Progenitor cell of endocrine pancreas (in vitro differentiated cells): ENCODE data around the gene SLK. TPM values are rescaled to one million over a fixed set of nuclear protein-coding genes. Genes with fewer than 3 reads are reported as not detected.
A peak's percentile ranks its signal among the peaks of the same experiment; 100 is the strongest.

Experiments used
- DNase-seq: peaks from one replicate; pipeline ENCODE4 v3.0.0; 2021; ENCODE audit warnings: low spot score; ENCODE audit not compliant: unreplicated experiment
- H3K27ac Mint-ChIP-seq: 2 replicates; pipeline ENCODE4 v1.8.0; 2021; ENCODE audit warnings: mild to moderate bottlenecking, moderate library complexity, mixed read lengths
- H3K27me3 Mint-ChIP-seq: 2 replicates; pipeline ENCODE4 v1.8.0; 2021; ENCODE audit warnings: mixed read lengths
- H3K36me3 Mint-ChIP-seq: 2 replicates; pipeline ENCODE4 v1.8.0; 2022; ENCODE audit warnings: mixed read lengths; ENCODE audit not compliant: insufficient read depth
- H3K4me1 Mint-ChIP-seq: 2 replicates; pipeline ENCODE4 v1.8.0; 2021; ENCODE audit warnings: low read depth, mixed read lengths
- H3K4me3 Mint-ChIP-seq: 2 replicates; pipeline ENCODE4 v1.8.0; 2021; ENCODE audit warnings: low read depth, mild to moderate bottlenecking, moderate library complexity, mixed read lengths
- H3K9me3 Mint-ChIP-seq: 2 replicates; pipeline ENCODE4 v1.8.0; 2021; ENCODE audit warnings: low read depth, mixed read lengths
- total RNA-seq: library from RNA; stranded (reverse); gene quantifications from 2 replicates; pipeline ENCODE4 v1.2.1, GENCODE V29; 2021
- TF ChIP-seq, protein P1 (sequence below): fragments of 200-600 bp; sonication (generic); IDR thresholded peaks from one replicate; pipeline ENCODE4 v1.5.0; 2021; ENCODE audit warnings: antibody characterized with exemption, mild to moderate bottlenecking; ENCODE audit not compliant: unreplicated experiment

SLK gene
- total RNA-seq, 1 donor from 2014 or later = 29.8 TPM

DNA sequence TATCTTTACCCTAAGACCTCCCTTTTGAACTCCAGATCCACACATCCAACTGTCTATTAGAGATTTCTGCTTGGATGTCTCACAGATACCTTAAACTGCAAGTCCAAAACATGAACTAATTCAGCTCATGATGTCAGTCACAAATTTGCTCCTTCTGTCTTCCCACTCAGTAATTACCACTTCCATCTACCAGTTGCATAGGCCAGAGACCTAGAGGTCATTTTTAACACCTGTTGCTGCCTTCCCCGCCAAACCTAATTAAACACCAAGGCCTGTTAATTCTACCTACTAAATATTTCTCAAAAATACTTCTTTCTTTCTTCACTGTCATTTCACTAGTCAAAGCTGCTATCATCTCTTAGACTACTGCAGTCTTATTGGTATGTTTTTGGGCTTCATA lies 8.2 kb downstream of the SLK start:
- no peak for DNase-seq
- Mint-ChIP-seq H3K4me1 (peaks cover 3% of the 10 kb centered on the region), H3K4me3 (no peak overlapping the region), H3K9me3 (peaks cover 9% of the 10 kb centered on the region), H3K27ac (no peak overlapping the region), H3K27me3 (no peaks in the 10 kb centered on the region), H3K36me3 (peaks cover 7% of the 10 kb centered on the region)
- TF ChIP-seq, protein P1, sequence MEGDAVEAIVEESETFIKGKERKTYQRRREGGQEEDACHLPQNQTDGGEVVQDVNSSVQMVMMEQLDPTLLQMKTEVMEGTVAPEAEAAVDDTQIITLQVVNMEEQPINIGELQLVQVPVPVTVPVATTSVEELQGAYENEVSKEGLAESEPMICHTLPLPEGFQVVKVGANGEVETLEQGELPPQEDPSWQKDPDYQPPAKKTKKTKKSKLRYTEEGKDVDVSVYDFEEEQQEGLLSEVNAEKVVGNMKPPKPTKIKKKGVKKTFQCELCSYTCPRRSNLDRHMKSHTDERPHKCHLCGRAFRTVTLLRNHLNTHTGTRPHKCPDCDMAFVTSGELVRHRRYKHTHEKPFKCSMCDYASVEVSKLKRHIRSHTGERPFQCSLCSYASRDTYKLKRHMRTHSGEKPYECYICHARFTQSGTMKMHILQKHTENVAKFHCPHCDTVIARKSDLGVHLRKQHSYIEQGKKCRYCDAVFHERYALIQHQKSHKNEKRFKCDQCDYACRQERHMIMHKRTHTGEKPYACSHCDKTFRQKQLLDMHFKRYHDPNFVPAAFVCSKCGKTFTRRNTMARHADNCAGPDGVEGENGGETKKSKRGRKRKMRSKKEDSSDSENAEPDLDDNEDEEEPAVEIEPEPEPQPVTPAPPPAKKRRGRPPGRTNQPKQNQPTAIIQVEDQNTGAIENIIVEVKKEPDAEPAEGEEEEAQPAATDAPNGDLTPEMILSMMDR = no peak

DNA sequence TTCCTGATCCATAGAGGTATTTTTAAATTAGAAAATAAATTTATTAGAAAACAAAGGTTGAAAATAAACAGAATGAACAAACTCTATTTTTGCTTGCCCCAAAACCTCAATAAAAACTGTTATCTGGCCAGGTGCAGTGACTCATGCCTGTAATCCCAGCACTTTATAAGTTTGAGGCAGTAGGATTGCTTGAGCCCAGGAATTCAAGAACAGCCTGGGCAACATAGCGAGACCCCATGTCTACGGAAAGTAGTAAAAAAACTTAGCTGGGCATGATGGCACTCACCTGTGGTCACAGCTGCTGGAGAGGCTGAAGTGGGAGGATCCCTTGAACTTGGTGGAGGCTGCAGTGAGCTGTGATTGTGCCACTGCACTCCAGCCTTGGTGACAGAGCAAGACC lies 10.3 kb downstream of the SLK start:
- peaks cover 9% of the 10 kb centered on the region for H3K36me3 Mint-ChIP-seq
- no peak overlapping the region for H3K27ac Mint-ChIP-seq
- no peak for DNase-seq
- peaks cover 4% of the 10 kb centered on the region for H3K4me1 Mint-ChIP-seq
- TF ChIP-seq, protein P1 = no peak
- H3K4me3 Mint-ChIP-seq = no peak overlapping the region
- no peaks in the 10 kb centered on the region for H3K27me3 Mint-ChIP-seq
- H3K9me3 Mint-ChIP-seq = peaks cover 9% of the 10 kb centered on the region

DNA sequence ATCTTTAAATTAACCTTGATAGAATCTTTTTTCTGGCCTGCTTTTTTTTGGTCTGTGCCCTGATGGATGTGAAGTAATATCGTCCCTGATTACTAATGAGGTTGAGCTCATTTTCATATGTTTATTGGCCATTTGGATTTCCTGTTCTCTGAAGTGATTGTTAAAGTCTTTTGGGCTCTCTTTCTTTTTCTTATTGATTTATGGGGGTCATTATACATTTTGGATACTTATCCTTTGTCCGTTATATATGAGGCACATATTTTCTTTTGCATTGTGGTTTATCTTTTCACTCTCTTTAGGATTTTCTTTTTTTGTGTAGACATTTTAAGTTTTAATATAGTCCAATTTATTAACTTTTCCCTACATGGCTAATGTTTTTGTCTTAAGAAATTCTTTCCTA lies 12.6 kb downstream of the SLK start:
- H3K4me1 Mint-ChIP-seq = peaks cover 9% of the 10 kb centered on the region
- H3K27me3 Mint-ChIP-seq = no peaks in the 10 kb centered on the region
- peaks cover 6% of the 10 kb centered on the region for H3K36me3 Mint-ChIP-seq
- DNase-seq = no peak
- TF ChIP-seq, protein P1 = no peak
- H3K9me3 Mint-ChIP-seq = peaks cover 6% of the 10 kb centered on the region
- H3K27ac Mint-ChIP-seq = no peak overlapping the region
- H3K4me3 Mint-ChIP-seq = no peak overlapping the region

DNA sequence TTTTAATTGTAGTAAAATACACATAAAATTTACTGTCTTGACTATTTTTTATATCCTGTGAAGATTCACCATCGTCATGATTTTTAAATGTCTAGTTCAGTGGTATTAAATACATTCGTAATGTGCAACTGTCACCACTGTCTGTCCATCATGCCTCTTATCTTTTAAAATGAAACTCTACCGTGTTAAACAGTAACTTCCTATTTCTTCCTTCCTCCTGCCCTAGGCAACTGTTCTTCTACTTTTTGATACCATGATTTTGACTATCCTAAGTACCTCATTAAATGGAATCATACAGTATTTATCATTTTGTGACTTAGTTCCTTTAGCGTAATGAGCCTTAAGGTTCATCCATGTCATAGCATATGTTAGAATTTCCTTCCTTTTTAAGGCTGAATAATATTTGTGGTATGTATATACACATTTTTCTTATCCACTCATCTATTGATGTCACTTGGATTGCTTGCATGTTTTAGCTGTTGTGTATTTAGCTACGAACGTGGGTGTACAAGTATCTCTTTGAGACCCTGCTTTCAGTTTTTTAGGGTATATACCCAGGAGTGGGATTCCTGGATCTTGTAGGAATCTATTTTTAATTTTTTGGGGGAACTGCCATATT lies 13.5 kb downstream of the SLK start:
- Mint-ChIP-seq H3K9me3 (no peaks in the 10 kb centered on the region), H3K27me3 (no peaks in the 10 kb centered on the region), H3K4me3 (no peak overlapping the region), H3K36me3 (peaks cover 2% of the 10 kb centered on the region), H3K27ac (no peak overlapping the region), H3K4me1 (peaks cover 10% of the 10 kb centered on the region)
- TF ChIP-seq, protein P1 = no peak
- DNase-seq = no peak

DNA sequence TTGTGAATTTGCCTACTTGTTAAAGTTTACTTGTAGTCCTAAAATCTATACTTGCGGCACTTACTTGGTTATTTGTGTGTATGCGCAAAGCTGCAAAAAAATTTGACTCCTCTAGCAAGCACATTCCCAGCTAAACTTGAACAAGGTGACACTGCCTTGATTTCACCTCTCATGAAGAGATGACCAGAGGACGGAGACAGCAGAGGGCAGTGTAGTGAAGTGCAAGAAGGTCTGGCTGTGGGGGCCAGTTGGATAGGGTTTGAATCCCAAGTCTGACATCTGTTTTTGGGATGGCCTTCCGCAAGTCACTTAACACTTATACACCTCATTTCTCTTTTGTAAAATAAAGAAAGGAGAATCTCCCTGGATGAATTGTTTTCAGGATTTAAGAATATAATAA lies 15.7 kb downstream of the SLK start:
- no peak for DNase-seq
- Mint-ChIP-seq H3K36me3 (peaks cover 2% of the 10 kb centered on the region), H3K27me3 (no peaks in the 10 kb centered on the region), H3K4me1 (peaks cover 10% of the 10 kb centered on the region), H3K4me3 (no peak overlapping the region), H3K27ac (no peak overlapping the region), H3K9me3 (no peaks in the 10 kb centered on the region)
- TF ChIP-seq, protein P1 = peak; percentile 31
